WI38 (cell line): ENCODE results near the gene E2F2.

ENCODE experiments used
- H3K4me3 ChIP-seq: 2 replicates; pipeline ENCODE4 v1.5.1; 2011; ENCODE audit warnings: low read depth, mild to moderate bottlenecking, control low read depth, low read length
- TF ChIP-seq, protein P1 (sequence below): IDR thresholded peaks from 2 replicates; pipeline ENCODE4 v1.5.1; 2012; ENCODE audit warnings: low read depth, mild to moderate bottlenecking, control low read depth, low read length

Gene E2F2

DNA sequence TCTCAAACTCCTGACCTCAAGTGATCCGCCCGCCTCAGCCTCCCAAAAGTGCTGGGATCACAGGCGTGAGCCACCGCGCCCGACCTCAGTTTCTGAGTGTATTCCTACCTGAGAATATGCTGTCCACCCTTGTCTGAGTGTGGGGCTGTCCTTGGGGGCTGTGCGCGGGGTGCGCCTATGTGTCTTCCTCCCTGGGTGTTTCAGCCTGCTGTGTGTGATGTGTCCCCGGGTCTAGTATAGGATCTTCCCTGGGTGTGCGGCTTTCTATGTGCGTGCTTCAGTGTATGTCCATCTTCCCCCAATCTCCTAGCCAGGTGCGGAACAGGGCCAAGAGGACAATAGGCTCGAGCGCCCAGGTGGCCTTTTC lies 36.6 kb upstream of the E2F2 start:
- peak overlapping the region; percentile 59 for H3K4me3 ChIP-seq
- TF ChIP-seq, protein P1, sequence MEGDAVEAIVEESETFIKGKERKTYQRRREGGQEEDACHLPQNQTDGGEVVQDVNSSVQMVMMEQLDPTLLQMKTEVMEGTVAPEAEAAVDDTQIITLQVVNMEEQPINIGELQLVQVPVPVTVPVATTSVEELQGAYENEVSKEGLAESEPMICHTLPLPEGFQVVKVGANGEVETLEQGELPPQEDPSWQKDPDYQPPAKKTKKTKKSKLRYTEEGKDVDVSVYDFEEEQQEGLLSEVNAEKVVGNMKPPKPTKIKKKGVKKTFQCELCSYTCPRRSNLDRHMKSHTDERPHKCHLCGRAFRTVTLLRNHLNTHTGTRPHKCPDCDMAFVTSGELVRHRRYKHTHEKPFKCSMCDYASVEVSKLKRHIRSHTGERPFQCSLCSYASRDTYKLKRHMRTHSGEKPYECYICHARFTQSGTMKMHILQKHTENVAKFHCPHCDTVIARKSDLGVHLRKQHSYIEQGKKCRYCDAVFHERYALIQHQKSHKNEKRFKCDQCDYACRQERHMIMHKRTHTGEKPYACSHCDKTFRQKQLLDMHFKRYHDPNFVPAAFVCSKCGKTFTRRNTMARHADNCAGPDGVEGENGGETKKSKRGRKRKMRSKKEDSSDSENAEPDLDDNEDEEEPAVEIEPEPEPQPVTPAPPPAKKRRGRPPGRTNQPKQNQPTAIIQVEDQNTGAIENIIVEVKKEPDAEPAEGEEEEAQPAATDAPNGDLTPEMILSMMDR: no peak

DNA sequence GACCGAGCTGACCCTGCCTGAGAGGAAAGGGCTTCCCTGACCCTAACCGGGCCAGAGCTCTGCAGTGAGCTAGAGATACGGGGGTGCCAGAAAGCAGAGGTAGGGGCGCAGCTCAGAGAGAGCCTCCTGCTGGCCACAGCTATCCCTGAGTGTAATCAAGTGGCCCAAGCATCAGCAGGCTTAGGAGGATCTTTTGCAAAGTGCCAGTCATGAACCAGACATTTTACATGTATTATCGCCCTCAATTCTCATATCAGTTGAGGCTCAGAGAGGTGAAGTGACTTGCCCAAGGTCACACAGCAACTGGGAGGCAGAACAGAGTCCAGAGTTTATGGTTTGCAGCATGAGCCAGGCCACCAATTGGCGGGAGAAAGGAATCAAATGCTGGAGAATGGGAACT lies 35.3 kb upstream of the E2F2 start:
- TF ChIP-seq, protein P1: no peak
- H3K4me3 ChIP-seq: no peak overlapping the region

DNA sequence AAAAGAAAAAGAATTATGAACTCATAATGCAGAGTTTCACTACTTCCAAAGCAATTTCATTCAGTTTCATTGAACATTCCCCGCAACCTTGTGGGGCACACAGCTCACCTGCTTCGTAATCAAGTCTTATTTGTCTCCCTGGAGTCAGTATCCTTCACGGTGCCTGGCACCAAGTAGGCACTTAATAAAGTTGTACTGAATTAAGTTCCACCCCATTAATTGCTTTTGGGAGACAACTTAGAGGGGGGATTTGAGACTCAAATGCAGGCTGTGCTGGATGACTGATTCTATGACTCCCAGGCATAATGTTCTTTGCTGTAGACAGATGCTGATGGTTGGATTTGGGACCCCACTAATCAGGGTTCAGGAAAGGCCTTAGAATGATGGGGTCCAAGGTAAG lies 34.7 kb upstream of the E2F2 start:
- TF ChIP-seq, protein P1: no peak
- no peak overlapping the region for H3K4me3 ChIP-seq

DNA sequence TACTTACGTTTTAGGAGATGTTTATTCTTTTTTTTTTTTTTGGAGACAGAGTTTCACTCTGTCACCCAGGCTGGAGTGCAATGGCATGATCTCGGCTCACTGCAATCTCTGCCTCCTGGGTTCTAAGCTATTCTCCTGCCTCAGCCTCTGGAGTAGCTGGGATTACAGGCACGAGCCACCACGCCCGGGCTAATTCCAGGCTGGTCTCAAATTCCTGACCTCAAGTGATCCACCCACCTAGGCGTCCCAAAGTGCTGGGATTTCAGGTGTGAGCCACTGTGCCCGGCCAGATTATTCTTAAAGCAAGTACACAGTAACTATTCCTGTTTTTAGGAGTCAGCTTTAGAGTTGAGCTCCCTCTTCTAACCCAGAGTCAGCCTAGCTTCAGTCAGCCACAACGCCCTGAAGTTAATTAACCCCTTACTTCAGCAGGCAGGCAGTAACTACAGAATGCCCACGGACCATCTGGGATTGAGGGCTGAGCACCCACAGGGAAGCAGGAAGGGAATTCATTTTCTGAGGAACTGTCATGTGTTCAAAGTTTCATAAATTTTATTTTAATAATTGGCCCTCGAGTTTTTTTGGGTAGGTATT lies 33.6 kb upstream of the E2F2 start:
- TF ChIP-seq, protein P1: no peak
- no peak overlapping the region for H3K4me3 ChIP-seq

DNA sequence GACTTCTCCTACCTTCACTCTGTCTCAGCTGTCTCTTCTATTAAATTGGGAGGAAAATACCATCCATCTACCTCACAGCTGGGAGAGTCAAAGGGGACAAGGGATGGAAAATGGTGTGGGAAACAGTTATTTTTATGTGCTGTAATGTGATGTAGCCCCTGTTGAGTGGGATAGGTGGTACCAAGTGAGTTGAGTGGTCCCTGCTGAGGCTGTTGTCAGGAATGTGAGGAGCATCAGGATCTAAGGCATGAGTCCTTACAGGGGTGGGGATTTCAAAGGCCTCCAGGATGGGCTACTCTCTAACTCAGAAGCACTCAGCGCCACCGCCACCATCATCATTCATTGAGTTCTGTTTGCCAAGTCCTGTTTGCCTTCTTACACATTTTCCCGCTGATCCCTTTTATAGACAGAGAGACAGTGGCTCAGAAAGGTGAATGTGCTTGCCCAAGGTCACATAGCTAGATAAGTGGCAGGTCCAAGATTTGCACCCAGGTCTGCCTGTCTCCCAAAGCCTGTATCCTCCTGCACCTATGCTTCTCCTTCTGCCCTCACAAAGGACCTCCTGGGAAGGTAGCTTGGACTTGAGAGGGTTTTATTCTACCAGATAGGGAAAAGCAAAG lies 32.8 kb upstream of the E2F2 start:
- TF ChIP-seq, protein P1: no peak
- no peak overlapping the region for H3K4me3 ChIP-seq

DNA sequence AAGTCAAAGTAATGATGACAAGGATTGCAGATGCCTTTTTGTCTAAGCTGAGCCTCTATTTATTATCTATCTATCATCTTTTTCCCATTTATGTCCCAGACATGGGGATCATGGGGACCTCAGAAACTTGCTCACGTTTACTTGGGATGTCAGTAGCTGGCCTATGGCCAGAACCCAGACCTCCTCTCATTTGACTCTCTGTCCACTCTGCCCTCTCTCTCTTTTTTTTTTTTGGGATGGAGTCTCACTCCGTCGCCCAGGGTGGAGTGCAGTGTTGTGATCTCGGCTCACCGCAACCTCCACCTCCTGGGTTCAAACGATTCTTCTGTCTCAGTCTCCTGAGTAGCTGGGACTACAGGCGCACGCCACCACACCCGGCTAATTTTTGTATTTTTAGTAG lies 32.0 kb upstream of the E2F2 start:
- TF ChIP-seq, protein P1: no peak
- no peak overlapping the region for H3K4me3 ChIP-seq

DNA sequence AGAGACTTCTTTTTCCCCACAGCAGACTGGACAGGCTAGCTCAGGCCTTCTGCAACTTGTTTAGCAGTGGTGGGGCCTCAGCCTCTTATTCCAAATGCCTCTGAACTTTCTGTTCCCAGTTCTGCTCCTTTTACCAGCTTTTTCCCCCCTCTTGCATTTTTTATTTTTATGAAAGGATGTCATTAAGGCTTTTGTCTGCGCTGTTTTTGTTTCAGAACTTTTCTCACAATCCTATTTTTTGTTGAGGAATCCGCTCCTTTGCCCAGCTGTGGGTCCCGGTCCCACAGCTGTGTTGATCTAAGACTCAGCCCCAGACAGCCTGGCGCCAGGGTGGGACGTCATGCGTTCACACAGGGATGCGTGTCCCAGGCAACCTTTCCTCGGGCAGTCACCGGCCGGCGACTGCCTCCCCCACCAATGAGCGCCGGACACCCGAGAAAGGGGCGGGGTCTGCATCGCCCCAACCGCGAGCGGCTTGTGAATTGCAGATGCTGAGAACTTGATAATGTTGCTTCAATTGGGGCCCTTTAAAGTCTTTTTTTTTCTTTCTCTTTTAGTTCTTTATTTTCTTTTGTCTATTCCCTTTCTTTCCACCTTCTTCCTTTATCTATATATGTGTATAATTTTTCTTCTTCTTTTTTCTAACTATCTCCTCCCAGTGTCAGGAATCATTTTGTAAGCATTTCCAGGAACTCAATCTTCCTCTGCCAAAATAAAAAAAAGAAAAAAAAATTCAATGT lies 31.3 kb upstream of the E2F2 start:
- H3K4me3 ChIP-seq: peak overlapping the region; percentile 13; the same call in 1 of the 2 replicates
- TF ChIP-seq, protein P1: no peak
